Activated CD4-positive, alpha-beta T cell treated with anti-CD3 and anti-CD28 coated beads, Interleukin-2, amount 50 U/mL, for 1 hour (primary cell): ENCODE results near the gene BCORL1.

Experiments used
- DNase-seq: peaks from one replicate; pipeline ENCODE4 v3.0.0-alpha.2; 2020

The BCORL1 gene

DNA sequence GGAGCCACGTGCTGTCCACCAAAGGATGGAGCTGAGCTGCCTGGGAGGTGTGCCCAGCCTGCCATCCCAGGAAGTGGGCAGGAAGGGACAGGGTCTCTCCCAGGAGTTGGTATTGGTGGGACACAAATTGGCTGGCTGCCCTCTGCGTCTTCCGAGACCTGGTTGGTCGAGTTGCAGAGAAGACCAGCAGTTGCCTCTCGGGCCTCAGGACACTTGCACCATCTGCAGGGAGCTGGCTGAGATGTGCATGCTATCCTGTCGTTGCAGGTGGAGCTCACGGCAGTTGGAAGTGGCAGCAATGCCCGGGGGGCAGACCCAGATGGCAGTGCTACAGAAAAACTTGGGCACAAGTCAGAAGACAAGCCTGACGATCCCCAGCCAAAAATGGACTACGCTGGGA, 30.2 kb downstream of the BCORL1 start:
- no peak for DNase-seq

DNA sequence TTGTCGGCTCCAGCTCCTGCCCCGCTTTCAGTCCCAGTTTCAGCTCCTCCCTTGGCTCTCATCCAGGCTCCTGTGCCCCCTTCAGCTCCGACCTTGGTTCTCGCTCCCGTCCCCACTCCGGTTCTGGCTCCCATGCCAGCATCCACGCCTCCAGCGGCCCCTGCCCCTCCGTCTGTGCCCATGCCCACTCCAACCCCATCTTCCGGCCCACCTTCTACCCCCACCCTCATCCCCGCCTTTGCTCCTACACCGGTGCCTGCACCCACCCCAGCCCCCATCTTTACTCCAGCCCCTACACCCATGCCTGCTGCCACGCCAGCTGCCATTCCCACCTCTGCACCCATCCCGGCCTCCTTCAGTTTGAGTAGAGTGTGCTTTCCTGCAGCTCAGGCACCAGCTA, 31.2 kb downstream of the BCORL1 start:
- no peak for DNase-seq

DNA sequence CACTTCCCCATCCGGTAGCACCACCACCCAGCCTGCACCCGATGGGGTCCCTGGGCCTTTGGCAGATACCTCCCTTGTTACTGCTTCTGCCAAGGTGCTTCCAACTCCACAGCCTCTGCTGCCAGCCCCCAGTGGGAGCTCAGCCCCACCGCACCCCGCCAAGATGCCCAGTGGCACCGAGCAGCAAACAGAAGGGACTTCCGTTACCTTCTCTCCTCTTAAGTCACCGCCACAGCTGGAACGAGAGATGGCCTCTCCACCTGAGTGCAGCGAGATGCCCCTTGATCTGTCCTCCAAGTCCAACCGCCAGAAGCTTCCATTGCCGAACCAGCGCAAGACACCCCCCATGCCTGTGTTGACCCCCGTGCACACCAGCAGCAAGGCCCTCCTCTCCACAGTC, 31.9 kb downstream of the BCORL1 start:
- DNase-seq = no peak

DNA sequence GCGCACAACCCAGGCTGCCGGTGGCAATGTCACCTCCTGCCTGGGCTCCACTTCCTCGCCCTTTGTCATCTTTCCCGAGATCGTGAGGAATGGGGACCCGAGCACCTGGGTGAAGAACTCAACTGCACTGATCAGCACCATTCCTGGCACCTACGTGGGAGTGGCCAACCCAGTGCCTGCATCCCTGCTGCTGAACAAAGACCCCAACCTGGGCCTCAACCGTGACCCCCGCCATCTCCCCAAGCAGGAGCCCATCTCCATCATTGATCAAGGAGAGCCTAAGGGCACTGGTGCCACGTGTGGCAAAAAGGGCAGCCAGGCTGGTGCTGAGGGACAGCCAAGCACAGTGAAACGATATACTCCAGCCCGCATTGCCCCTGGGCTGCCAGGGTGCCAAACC, 32.3 kb downstream of the BCORL1 start:
- no peak for DNase-seq

DNA sequence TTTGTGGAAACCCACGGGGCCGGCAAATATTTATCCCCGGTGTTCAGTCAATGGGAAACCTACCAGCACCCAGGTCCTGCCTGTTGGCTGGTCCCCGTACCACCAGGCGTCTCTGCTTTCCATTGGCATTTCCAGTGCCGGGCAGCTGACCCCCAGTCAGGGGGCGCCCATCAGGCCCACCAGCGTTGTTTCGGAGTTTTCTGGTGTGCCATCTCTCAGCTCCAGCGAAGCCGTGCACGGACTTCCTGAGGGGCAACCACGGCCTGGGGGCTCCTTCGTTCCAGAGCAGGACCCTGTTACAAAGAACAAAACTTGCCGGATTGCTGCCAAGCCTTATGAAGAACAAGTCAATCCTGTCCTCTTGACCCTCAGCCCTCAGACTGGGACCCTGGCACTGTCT, 32.7 kb downstream of the BCORL1 start:
- DNase-seq = no peak

DNA sequence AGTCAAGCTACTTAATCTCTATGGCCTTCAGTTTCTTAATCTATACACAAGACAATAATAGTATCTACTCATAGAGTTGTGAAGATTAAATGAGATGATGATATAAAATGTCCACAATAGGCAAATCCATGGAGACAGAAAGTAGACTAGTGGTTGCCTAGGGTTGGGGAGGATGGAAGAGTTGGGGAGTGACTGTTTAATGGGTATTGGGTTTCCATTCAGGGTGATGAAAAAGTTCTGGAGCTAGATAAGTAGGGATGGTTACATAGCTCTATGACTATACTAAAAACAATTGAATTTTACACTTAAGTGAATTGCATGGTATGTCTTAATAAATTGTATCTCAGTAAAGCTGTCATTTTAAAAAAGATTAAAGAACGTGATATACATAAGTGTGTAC, 35.7 kb downstream of the BCORL1 start:
- no peak for DNase-seq

DNA sequence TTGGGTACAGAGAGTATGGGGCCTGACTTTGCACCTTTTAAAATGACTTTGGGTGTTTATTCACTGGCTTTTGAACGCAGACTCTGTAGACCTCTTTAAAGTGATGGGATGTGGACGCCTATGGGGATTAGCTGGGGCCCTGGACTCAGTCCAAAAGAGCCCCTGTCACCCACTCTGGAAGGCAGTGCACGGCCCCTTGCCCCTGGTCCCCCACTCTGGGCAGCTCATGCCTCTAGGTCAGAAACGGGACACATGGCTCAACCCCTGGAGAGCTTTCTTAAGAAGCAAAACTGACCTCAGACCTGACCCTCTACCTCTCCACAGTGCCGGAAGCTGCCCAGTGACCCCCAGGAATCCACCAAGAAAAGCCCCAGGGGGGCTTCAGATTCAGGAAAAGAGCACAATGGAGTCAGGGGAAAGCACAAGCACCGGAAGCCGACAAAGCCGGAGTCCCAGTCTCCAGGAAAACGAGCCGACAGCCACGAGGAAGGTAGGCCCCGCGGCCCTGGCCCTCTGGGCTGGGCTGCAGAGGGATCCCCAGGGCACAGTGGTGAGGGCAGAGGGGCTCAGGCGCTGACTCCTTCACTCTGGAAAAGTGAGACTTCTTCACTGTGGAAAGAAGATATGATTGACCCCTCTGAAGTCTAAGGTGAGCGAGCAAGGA, 38.4 kb downstream of the BCORL1 start:
- DNase-seq = no peak

DNA sequence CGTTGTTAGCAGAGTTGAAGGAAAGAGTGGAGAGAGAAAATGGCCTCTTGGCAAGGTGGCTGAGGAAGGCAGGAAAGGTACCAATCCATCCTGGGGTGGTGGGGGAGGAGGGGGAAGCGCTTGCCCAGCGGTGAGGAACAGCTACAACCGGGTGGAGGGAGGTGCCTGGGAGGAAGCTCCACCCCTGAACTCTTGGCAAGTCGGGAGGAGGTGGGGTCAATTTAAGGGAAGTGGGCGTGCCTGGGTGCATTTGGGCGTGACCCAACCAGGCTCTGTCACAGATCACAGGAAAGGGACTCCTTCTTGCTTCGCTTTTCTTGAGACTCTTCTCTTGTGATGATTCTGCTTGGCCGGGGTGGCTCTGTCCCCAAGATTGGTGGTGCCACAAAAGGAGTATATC, 41.7 kb downstream of the BCORL1 start:
- peak; percentile 74 for DNase-seq

DNA sequence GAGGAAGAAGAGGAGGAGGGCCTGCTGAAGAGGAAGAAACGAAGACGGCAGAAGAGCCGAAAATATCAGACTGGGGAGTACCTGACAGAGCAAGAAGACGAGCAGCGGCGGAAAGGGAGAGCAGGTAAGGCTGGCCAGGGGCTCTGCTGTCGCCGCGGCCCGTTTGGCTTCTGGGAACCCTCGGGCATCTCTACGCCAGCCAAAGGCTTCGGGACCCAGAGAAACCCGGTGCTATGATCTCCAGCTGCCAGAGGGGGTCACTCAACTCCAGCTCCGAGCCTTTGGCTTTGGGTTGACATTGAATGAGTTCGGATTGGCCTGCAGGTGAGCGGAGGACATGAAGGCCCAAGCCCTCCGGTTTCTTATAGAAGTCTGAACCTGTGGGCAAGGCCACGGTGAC, 42.8 kb downstream of the BCORL1 start:
- no peak for DNase-seq

DNA sequence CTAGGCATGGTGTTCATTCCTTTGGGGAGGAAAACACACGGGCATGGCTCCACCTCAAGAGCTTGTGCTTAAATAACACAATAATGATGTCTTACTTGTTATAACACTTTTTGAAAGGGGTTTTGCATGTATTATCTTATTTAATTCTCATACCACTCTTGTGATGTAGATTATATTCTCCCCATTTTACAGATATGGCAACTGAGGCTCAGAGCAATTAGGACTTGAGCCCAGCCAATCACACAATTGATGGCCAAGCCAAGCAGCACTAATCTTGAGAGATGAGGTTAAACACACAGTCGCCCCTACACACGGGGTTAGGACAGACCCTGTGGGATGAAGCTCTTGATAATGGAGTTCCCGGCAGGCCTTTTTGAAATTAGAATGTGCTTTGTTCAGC, 45.1 kb downstream of the BCORL1 start:
- no peak for DNase-seq

DNA sequence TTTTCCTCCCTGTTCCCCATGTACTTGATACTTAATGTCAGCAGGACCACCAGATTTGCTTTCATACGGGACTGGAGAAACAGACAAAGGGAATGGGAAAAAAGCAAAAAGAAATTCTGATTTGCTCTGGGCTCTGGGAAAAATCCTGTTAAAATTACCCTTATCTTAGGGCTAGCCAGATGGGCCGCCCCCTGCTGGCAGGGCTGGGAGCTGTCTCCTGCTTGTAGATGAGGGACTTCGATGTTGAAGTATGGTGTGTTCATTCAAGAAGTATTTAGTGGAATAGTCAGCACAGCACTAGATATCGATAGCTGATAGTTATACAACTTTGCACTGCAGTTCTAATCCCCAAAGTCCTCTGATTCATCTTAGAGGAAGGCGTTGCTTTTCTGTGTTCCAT, 45.8 kb downstream of the BCORL1 start:
- peak; percentile 56 for DNase-seq

DNA sequence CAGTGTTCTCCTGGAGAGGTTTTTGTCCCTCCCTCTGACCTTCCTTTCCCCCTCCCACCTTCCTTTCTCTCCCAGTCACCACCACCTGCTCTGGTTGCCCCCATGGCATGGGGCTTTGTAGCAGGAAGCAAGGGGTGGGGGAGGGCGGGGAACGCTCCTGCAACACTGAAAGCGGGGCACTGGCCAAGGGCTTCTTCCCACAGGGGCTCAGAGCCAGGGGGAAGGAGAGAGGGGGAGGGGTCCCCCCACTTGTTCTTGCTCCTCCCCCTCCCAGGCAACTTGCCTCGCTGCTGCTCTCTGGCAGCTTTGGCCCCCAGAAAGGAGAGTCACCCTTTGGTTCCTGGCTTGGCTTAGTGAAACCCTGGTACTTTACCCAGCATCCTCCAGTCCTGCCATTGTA, 48.4 kb downstream of the BCORL1 start:
- no peak for DNase-seq

DNA sequence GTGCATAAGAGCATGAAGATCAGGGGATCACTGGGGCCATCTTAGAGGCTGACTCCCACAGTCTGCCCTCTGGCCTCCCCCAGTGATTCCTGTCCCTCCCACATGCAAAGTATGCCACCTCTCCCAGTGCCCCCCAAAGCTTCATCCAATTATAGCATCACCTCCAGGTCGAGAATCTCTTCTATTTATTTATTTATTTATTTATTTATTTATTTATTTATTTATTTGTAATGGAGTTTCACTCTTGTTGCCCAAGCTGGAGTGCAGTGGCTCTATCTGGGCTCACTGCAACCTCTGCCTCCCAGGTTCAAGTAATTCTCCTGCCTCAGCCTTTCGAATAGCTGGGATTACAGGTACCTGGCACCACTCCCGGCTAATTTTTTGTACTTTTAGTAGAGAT, 50.1 kb downstream of the BCORL1 start:
- DNase-seq = no peak

DNA sequence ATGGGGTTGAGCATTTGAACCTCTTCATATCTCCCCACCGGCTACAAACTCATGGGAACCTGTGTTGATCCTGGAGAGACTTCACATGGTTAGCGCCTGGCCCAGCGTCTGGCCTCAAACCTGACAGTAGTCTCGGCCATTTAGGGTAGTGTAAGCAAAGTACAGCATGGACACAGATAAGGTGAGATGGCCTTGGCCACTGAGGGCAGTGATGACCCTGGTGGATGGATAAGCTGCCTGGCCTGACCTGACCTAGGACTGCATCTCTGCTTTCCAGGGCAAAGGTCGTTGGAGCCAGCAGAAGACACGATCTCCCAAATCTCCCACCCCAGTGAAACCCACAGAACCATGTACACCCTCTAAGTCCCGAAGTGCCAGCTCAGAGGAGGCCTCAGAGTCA, 51.7 kb downstream of the BCORL1 start:
- DNase-seq = no peak

DNA sequence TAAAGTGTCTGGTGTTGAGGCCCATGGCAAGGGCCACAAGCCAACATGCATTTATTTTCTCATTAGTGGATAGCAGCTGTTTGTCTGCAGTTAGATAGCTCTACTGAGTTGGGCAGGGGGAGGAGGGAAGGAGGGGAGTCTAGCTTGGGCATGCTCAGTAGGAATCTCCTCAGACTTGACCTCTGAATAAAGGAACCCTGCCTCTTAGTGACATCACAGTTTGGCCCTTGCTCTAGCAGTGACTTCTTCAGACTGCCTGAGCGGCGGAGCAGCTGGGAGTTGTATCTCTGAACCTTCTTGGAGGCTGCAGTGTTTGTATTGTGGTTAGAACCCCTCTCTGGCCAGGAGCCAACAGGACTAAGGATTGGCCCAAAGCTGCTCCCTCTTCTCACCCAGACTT, 57.4 kb downstream of the BCORL1 start:
- DNase-seq = no peak

DNA sequence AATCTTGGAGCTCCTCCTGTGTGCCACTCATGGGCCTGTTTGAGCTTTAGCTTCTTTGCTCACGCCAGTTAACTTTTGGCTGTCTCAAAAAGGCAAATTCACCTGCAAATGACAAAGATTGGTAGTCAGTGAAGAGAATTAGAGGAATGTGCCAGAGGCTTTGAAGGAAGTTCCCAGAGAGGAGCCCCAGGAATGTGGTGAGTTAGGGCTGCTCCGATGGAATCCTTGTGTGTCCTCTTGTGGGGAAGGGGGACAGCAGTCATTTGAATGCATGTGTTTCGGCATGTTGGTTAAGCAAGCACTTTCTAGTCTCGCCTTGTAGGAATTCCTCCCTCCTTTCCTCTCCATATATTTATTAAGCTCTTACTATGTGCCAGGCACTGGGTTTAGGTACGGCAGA, 65.0 kb downstream of the BCORL1 start:
- DNase-seq = no peak

DNA sequence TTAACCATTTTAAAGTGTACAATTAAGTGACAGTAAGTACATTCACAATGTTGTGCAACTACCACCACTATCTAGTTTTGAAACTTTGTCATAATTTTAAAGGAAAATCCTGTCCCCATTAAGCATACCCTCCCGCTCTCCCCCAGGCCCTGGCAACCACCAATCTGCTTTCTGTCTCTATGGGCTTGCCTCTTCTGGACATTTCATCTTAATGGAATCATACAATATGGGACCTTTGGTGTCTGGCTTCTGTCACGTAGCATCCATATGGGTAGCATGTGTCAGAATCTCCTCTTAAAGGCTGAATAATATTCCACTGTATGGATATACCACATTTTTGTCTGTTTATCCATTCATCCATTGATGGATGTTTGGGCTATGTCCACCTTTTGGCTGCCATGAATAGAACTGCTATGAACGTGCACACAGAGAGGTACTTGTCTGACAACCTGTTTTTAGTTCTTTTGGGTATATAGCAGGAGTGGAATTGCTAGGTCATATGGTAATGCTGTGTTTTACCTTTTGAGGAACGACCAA, 66.3 kb downstream of the BCORL1 start:
- DNase-seq = no peak

DNA sequence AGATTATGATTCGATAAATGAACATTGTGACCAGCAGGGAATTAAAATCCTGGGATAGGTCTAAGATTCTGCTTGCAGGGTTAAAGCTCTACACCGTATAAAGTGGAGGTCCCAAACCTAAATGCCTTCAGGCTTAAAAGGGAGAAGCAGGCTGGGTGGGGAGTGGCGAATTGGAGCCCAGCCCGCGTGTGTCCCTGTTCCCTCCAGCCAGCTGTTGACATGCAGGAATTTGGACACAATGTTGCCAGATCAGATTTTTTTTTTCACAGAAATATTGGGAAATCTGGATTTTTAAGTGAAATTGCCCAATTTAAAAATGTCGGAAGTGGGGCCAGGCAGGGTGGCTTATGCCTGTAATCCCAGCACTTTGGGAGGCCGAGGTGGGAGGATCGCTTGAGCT, 67.4 kb downstream of the BCORL1 start:
- no peak for DNase-seq

DNA sequence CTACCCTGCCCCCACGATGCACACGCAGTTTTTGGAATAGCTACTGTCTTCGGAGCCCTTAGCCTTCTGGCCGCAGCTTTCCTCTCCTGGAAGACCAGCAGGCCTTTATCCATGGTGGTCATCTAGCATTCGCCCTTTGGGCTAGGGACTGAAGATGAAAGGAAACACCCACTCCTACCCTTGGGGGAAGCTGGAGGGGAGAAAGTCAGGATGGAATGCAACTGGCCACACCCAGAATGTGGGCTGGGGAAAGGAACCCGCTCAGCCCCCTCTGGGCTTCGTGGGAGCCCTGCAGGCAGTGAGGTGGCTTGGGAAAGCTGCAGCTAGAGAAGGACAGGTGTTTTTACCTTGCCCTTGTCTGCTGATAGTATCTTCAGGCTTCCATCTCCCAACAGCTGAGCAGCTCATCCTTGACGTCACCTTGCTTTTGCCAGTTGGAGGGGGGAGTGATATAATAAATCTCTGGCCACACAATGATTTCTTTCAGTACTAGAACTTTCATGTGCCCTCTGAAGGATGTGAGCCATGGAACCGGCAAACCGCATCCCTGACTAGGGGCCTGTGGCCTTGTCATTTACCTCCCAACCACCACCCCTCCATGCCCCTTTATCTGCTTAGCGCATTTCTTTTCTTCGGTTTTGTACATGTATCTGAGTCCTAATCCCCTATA, 68.9 kb downstream of the BCORL1 start:
- DNase-seq = no peak

DNA sequence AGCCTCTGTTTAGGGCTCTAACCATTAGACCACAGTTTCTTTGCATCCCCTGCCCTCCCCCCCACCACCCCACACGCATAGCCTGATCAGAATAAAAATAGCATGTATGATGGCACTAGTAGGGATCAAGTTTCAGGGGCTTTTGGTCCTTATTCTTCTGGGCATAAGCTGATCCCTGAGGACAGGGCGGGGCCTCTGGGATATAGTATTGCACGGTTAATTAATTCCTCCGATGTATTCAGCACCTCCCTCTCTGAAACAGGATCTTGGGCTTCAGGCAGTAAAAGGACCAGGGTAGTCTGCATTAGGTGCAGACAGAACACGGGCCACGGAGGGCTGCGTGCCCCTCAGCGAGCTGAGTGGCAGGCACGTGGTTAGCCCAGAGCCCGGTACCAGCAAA, 70.8 kb downstream of the BCORL1 start:
- no peak for DNase-seq

DNA sequence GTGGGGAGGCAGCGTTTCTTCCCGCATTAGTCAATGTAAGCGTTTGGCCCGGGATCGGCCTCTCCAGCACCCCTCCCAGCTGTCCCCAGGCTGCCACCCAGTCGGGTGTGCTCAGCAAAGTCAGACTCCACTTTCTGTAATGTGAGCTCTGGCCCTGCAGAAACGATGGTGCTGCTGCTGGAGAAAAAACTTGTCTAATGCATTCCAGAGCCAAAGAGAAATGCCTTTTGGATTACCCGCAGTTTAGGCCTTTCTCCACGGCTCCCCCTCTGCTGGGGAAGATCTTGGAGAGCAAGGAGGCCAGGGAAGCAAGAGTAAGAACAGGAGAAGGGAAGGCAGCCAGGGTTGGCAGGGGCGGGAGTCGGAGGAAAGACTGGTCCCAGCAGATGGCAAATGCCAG, 72.7 kb downstream of the BCORL1 start:
- DNase-seq = no peak

DNA sequence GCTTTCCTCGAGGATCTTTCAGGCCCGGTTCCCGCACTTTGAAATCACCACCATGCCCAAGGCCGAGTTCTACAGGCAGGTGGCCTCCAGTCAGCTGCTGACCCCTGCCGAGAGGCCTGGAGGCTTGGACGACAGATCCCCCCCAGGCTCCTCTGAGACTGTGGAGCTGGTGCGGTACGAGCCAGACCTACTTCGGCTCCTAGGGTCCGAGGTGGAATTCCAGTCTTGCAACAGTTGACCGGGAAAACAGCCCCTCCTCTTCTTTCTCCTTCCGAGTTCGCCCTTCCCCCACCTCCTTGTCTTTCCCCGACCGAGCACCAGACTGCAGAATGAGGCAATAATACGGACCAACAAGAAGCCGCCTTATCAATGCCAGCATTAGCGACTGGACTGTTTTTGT, 73.5 kb downstream of the BCORL1 start:
- no peak for DNase-seq

DNA sequence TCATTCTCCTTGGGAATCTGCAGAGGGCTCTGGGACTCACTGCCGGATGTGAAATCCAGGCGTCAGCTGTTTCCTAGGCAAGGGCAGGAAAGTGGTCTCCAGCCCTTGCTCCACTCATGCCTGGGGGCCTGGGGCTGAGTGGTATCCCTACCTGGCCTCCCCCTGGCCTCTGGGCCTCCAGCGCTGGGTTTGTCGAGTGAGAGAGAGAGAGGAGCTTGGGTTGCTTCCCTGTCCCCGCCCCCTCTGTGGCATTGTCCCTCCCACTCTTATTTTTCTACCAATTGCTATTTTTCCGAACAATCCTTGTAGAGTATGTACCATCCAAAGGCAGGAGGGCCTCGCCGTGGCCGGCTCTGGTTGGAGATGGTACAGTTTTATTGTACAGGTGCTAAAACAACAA, 74.8 kb downstream of the BCORL1 start:
- no peak for DNase-seq

DNA sequence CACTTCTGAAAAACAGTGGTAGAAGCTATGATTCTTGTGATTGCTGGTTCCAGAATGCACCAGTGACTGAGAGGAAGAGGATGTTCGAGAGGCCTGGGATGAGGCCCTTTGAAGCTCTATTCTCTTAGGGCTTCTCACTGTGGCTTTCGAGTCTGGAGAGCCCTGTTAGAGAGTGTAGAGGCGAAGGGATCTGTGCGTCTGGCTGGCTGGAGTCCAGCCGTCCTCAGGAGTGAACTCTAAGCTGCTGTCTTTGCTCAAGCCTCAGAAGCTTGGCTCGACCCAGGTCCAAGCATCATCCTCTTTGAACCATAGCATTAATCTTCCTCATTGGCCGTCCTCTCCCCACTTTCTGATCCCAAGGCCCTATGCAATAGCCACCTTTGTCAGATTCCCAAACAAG, 76.2 kb downstream of the BCORL1 start:
- no peak for DNase-seq
